Osteocyte (in vitro differentiated cells): Measurements from ENCODE around the gene C5orf58. TPM values are rescaled to one million over a fixed set of nuclear protein-coding genes. Genes with fewer than 3 reads are reported as not detected.

Experiments
- DNase-seq: peaks from one replicate; pipeline ENCODE4 v3.0.0; 2021; ENCODE audit warnings: mixed read lengths; ENCODE audit not compliant: unreplicated experiment; ENCODE audit errors: extremely low spot score
- H3K27ac Mint-ChIP-seq: one replicate; pipeline ENCODE4 v1.8.0; 2021; ENCODE audit warnings: mild to moderate bottlenecking, mixed read lengths; ENCODE audit not compliant: unreplicated experiment
- H3K27me3 Mint-ChIP-seq: one replicate; pipeline ENCODE4 v1.8.0; 2021; ENCODE audit warnings: mixed read lengths; ENCODE audit not compliant: unreplicated experiment
- H3K36me3 Mint-ChIP-seq: one replicate; pipeline ENCODE4 v1.8.0; 2021; ENCODE audit warnings: mixed read lengths; ENCODE audit not compliant: unreplicated experiment
- H3K4me1 Mint-ChIP-seq: one replicate; pipeline ENCODE4 v1.8.0; 2021; ENCODE audit warnings: mixed read lengths; ENCODE audit not compliant: unreplicated experiment
- H3K4me3 Mint-ChIP-seq: one replicate; pipeline ENCODE4 v1.8.0; 2021; ENCODE audit warnings: mild to moderate bottlenecking, moderate library complexity, mixed read lengths; ENCODE audit not compliant: unreplicated experiment
- H3K9me3 Mint-ChIP-seq: one replicate; pipeline ENCODE4 v1.8.0; 2021; ENCODE audit warnings: mixed read lengths; ENCODE audit not compliant: unreplicated experiment
- CTCF ChIP-seq: fragments of 200-600 bp; sonication (generic); IDR thresholded peaks from 2 replicates; pipeline ENCODE4 v1.5.0; 2021; ENCODE audit warnings: antibody characterized with exemption, mild to moderate bottlenecking, moderate library complexity
- total RNA-seq: library from RNA; stranded (reverse); gene quantifications from 2 replicates; pipeline ENCODE4 v1.2.1, GENCODE V29; 2021

C5orf58 gene
- total RNA-seq, 1 donor from 2014 or later = not detected

- Mint-ChIP-seq H3K4me3 (no peak overlapping the region), H3K36me3 (no peaks in the 10 kb centered on the region), H3K27me3 (peaks cover 78% of the 10 kb centered on the region), H3K4me1 (no peaks in the 10 kb centered on the region), H3K9me3 (peaks cover 4% of the 10 kb centered on the region), H3K27ac (no peak overlapping the region)
- no peak for TF ChIP-seq CTCF
- DNase-seq = no peak
Observed at GRCh38 chr5:170294057-170294456, 61.3 kb downstream of the C5orf58 start.

DNA sequence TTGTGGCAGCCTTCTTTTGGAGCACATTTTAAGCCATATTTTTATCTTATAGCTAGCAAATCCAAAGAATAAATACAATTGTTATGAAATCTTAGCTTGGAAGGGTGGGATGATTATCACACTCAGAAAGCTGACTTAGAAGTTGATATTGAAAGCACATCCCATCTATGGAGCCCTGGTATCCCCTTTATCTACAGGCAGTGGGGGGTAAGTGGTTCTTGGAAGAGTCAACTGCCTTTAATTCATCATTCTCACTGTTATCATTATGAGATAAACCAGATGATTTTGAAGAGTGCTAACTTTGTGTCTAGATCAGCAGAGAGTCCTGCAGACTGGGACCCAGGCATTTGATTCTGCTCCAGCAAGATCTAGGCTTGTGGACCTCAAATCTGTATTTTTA lies 61.8 kb downstream of the C5orf58 start:
- no peak for DNase-seq
- H3K4me1 Mint-ChIP-seq = no peaks in the 10 kb centered on the region
- H3K27me3 Mint-ChIP-seq = peaks cover 75% of the 10 kb centered on the region
- H3K27ac Mint-ChIP-seq = no peak overlapping the region
- peaks cover 3% of the 10 kb centered on the region for H3K9me3 Mint-ChIP-seq
- no peak overlapping the region for H3K4me3 Mint-ChIP-seq
- no peak for TF ChIP-seq CTCF
- no peaks in the 10 kb centered on the region for H3K36me3 Mint-ChIP-seq

Other genes with a start within 250 kb of the C5orf58 start
- gene FOXI1, start 127.1 kb upstream of the C5orf58 start, total RNA-seq = not detected in 2 replicates
- gene LCP2, start 64.8 kb downstream of the C5orf58 start, total RNA-seq = not detected in 2 replicates
- gene KCNMB1, start 156.4 kb downstream of the C5orf58 start, total RNA-seq = 3.3 and 3.5 TPM in 2 replicates